H4 (cell line): ENCODE measurements around the gene TMF1. TPM values are rescaled to one million over a fixed set of nuclear protein-coding genes. Genes with fewer than 3 reads are reported as not detected.

ENCODE experiments used
- DNase-seq: peaks from one replicate; pipeline ENCODE4 v3.0.0-alpha.2; 2015; ENCODE audit warnings: low spot score
- total RNA-seq: library from RNA; depleted of rRNA; stranded (reverse); fragments of >200 nt; shearing (Covaris generic); gene quantifications from 2 replicates; pipeline ENCODE4 v1.2.3, GENCODE V29; 2014; rRNA removed

Gene TMF1, protein sequence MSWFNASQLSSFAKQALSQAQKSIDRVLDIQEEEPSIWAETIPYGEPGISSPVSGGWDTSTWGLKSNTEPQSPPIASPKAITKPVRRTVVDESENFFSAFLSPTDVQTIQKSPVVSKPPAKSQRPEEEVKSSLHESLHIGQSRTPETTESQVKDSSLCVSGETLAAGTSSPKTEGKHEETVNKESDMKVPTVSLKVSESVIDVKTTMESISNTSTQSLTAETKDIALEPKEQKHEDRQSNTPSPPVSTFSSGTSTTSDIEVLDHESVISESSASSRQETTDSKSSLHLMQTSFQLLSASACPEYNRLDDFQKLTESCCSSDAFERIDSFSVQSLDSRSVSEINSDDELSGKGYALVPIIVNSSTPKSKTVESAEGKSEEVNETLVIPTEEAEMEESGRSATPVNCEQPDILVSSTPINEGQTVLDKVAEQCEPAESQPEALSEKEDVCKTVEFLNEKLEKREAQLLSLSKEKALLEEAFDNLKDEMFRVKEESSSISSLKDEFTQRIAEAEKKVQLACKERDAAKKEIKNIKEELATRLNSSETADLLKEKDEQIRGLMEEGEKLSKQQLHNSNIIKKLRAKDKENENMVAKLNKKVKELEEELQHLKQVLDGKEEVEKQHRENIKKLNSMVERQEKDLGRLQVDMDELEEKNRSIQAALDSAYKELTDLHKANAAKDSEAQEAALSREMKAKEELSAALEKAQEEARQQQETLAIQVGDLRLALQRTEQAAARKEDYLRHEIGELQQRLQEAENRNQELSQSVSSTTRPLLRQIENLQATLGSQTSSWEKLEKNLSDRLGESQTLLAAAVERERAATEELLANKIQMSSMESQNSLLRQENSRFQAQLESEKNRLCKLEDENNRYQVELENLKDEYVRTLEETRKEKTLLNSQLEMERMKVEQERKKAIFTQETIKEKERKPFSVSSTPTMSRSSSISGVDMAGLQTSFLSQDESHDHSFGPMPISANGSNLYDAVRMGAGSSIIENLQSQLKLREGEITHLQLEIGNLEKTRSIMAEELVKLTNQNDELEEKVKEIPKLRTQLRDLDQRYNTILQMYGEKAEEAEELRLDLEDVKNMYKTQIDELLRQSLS
- total RNA-seq, result 4.6 and 8.6 TPM in 2 replicates

DNA sequence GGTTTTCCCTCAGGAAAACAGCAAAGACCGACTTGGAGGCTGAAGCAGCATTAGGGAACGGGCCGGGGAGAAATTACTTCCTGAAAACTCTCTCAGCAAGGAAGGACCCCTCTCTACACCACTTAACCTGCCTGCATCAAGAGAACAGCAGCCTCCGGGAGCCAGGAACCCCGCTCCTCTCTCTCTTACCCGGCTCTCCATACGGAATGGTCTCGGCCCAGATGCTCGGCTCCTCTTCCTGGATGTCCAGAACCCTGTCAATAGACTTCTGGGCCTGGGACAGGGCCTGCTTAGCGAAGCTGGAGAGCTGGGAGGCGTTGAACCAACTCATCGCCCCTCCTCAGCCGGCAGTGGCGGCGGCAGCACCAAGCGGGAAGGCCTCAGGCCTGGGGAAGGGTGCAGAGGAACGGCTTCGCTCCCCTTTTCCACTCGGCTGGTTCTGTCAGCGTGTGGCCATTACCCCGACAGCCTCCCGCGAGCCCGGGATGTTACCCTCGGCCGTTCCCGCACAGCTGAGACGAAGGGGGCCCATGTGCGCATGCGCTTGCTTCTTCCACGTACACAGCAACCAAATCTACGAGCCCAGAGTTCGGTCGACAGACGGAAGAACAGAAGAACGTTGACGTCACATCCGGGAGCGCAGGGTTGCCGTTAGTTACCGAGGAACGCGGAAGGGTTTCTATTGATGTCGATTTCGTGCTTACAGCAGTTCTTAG lies at the start of gene TMF1:
TMF1 (minus strand) TSS at position 578 of the 716 bp plus-strand sequence; CDS start at position 331, 247 bp downstream.
- peak; percentile 97 for DNase-seq

DNA sequence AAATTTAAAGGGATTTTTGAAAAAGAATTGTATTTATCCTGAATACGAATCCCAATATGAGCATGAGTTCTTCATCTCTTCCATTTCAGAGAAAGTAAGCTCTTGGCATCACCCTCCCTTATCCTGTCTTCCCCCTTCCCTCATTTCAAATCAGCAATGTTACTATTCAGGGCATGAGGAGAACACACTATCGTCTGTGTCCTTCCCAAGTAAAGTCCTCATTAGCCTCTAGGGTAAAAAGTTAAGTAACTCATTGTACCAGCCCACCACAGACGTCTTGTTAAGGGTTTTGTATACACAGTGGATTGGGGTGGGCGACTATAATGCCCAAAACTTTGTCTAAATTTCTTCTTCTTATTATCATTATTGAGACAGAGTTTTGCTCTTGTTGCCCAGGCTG lies 47.4 kb upstream of the TMF1 start:
- no peak for DNase-seq

- no peak for DNase-seq
Measured at GRCh38 chr3:69097407-69098086, 45.4 kb upstream of the TMF1 start.

DNA sequence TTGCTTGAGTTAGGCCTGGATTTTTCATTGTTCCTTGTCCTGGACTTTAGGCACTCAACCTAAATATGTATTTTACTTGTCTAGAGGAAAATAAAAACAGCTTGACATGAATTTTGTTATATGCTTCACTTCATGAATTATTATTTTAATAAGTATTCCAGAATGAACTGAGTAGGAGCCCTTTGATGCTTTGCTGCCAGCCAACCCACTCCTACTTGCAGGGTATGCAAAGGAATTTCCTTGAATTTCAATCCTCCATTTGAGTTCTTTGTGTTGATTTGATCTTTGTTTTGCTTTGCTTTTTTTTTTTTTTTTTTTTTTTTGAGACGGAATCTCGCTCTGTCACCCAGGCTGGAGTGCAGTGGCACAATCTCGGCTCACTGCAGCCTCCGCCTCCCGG lies 44.2 kb upstream of the TMF1 start:
- DNase-seq, result no peak

DNA sequence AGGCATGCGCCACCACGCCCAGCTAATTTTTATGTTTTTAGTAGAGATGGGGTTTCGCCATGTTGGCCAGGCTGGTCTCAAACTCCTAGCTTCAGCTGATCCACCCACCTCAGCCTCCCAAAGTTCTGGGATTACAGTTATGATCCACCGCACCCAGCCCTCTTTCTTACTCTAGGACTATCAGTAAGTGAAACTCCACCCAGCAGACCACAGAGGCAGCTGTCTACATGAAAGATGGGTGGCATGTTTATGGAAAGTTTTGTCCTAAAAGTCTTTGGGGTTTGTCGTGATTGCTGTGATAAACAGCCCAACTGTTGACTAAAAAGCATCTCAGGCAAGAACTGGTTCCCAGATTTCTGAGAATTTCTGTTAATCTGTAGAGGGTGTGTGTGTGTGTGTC lies 43.5 kb upstream of the TMF1 start:
- DNase-seq, result no peak

GRCh38 chr3:69094467-69095205 lies 42.5 kb upstream of the TMF1 start:
- no peak for DNase-seq

DNA sequence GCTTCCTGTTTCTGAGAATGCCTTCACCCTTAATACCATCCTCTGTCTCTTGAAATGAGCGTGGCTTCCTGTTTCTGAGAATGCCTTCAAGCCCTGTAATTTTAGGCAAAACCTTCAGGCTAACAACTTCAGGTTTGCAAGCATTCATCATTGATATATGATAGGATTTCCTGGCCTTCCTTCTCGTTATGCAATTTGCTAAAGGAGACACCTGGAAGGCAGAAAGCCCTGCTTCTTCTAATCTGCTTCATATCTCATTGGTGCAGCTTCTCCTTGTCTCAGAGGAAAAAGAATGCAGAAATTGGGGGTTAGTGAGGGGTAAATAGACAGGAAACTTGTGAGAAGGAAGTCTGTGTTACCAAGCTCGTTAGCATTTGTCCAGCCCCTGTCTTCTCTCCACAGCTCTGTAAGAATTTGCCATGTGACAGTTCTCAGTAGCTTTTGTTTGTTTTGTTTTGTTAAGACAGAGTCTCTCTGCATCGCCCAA lies 39.9 kb upstream of the TMF1 start:
- no peak for DNase-seq

- no peak for DNase-seq
Measured at GRCh38 chr3:69091389-69092029, 39.4 kb upstream of the TMF1 start.

DNA sequence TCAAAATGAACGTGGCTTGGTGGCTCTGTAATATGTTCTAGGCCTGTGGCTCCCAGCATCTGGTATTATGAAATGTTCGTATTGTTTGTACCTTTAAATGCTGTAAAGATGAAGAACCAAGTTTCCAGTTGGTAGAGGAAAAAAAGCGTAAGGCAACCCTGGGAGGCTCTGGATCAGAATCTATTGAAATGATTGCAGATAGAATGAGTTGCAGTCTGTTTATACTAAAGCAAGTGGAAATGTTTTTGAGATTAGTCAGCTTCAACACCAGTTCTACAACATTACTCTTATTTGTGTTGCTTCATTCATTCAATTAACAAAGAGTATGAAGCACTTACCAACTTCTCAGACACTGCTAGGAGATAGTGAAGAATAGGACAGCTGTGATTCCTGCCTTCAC lies 37.9 kb upstream of the TMF1 start:
- peak; percentile 15 for DNase-seq

GRCh38 chr3:69088063-69088462 lies 35.9 kb upstream of the TMF1 start:
- no peak for DNase-seq

DNA sequence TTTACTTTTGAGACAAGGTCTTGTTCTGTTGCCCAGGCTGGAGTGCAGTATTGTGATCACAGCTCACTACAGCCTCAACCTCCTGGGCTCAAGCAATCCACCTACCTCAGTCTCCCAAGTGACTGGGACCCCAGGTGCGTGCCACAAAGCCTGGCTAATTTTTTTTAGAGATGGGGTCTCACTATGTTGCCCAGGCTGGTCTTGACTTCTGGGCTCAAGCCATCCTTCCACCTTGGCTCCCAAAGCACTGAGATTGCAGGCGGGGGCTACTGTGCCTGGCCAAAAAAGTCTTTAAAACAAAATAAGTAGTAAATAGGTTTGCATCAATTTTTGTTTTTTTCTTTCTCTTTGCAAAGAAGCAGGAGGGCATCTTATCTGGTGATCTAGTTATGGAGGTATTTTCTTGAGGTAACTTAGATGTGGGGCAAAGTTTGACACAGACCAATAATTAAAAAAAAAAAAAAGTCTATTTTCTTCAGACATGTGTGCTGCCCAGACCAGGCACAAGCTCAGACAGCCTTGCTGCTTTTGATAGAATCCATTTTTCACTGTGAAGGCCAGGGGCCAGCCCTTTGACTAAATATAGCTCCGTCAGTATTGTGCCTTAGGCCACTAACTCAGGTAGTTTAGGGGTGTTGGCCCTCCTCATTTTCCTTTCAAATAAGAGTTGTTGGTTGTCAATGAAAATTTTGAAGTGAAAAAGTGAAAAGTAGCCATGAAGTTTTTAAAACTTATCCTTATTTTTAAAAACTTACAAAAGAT lies 35.1 kb upstream of the TMF1 start:
- no peak for DNase-seq

- DNase-seq, result peak; percentile 75
Measured at GRCh38 chr3:69085833-69086722, 33.9 kb upstream of the TMF1 start.

DNA sequence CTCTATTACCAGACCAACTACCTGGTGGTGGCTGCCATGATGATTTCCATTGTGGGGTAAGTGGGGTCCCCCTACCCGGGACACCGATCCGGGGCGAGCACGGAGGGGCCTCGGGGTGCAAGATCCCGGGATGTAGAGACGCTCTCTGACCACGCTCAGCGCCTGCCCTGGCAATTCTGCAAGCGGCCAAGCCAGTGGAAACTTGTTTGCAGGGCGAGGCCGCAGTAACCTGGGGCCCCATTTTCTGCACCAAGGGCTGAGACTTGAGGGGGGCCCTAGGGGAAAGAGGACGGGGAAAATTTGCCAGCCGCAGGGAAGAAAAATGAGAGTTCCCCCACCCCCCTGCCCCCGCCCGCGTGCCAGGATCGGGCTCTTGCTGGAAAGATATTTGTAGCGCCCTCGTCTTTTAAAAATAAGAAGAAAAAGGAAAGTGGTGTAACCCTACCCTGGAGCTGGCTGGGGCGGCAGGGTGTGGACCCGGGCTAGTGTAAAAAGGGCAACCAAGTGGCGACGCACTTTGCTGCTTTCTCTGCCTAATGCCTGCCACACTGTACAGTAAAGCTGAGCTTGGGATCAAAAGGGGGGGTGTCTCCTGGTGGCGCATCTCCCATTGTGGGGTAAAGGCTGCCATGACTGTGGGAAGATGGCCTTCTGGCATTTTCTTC lies 33.2 kb upstream of the TMF1 start:
- no peak for DNase-seq

DNA sequence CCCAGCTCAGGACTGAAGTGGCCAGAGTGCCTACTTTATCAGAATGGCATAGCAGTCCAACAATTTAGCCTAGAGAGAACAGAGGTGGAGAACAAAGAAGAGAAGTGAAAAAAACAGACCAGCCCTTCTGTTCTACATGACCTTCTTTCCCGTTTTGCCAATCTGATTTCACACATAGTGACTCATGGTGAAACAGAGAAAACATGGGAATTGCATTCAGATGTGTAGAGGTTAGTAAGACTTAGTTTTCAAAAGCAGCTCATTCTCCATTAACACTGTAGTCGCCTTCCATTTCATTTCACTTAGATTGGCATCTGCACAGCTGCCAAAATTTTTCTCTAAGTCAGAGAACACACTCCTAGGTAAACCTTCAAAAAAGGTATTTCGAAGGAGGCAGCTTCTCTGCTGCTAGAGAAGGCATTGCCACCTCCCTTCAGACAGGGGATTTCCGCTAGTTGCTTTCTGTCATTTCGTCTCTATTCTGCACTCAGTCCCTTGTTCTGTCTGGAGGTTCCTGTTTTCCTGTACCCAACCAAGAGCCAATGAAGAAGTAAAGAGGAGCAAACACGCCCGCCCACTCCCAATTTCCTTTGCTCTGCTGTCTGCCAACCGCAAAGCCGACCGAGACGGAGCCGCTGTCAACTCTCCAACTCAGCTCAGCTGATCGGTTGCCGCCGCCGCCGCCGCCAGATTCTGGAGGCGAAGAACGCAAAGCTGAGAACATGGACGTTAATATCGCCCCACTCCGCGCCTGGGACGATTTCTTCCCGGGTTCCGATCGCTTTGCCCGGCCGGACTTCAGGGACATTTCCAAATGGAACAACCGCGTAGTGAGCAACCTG lies 32.4 kb upstream of the TMF1 start, which contains the start of gene ARL6IP5:
ARL6IP5 (plus strand) TSS at position 612 of the 842 bp plus-strand sequence; CDS start at position 723, 111 bp downstream.
- peak; percentile 82 for DNase-seq

- no peak for DNase-seq
Measured at GRCh38 chr3:69082805-69083204, 30.7 kb upstream of the TMF1 start.

GRCh38 chr3:69082361-69082760 lies 30.2 kb upstream of the TMF1 start:
- no peak for DNase-seq
